Endothelial cell of umbilical vein (primary cell): ENCODE measurements around the gene LRRC47. TPM values are rescaled to one million over a fixed set of nuclear protein-coding genes. Genes with fewer than 3 reads are reported as not detected.

Experiments
- BruUV-seq: library from RNA; stranded (reverse); fragments of 400-500 nt; replicated peaks from 2 replicates; lab custom pipeline; 2021; lab: Mats Ljungman, UMichigan
- CTCF ChIA-PET: fragments of 300-600, 350-600 bp; sonication (Branson Sonifier 250); formaldehyde crosslinking; loops from one replicate; lab custom pipeline; 2021; ENCODE audit warnings: antibody characterized with exemption, inconsistent platforms; lab: Charles Lee
- POLR2A ChIA-PET: fragments of 300-600, 350-600 bp; sonication (Branson Sonifier 250); formaldehyde crosslinking; loops from one replicate; lab custom pipeline; 2021; ENCODE audit warnings: antibody characterized with exemption, inconsistent platforms; lab: Charles Lee
- DNase-seq: peaks from one replicate; pipeline ENCODE4 v3.0.0-alpha.2; 2011; ENCODE audit warnings: low read depth, low spot score
- FAIRE-seq: peaks from 2 replicates; lab custom pipeline; 2011; peaks lifted over from hg19 to GRCh38; lab: Jason Lieb, UNC
- H2AFZ ChIP-seq: 2 replicates; pipeline ENCODE4 v1.6.0; 2012; ENCODE audit warnings: low read depth, low read length, control low read depth, inconsistent platforms
- H3K27ac ChIP-seq: 2 replicates; pipeline ENCODE4 v1.5.1; 2011; ENCODE audit warnings: low read depth, mild to moderate bottlenecking, control low read depth, low read length, moderate library complexity; ENCODE audit not compliant: insufficient read depth
- H3K27me3 ChIP-seq, 2 experiments: 2 replicates each; pipeline versions ENCODE4 v1.6.0 to v1.6.1; 2011; ENCODE audit warnings: low read length in 2 of 2, mixed read lengths in 1 of 2; ENCODE audit not compliant: control insufficient read depth in 2 of 2, insufficient read depth in 2 of 2
- H3K36me3 ChIP-seq, 2 experiments: 2 replicates in 1 of 2; 3 replicates in 1 of 2; pipeline ENCODE4 v1.5.1; 2011; ENCODE audit warnings: low read length in 2 of 2, mild to moderate bottlenecking in 1 of 2, moderate library complexity in 1 of 2; ENCODE audit not compliant: control insufficient read depth in 2 of 2, insufficient read depth in 2 of 2; ENCODE audit errors: extremely low read depth in 1 of 2
- H3K4me1 ChIP-seq: 3 replicates; pipeline ENCODE4 v1.5.1; 2011; ENCODE audit warnings: mild to moderate bottlenecking, low read length; ENCODE audit not compliant: control insufficient read depth, insufficient read depth; ENCODE audit errors: extremely low read depth
- H3K4me2 ChIP-seq: 2 replicates; pipeline ENCODE4 v1.6.1; 2011; ENCODE audit warnings: low read length, control low read depth, mixed read lengths; ENCODE audit not compliant: insufficient read depth
- H3K4me3 ChIP-seq, 3 experiments: fragments of 200-600 bp in 1 of 3; sonication (generic), shearing (Covaris generic) in 1 of 3; replicated peaks in 1 of 3; 2 replicates each; pipeline ENCODE4 v1.5.1; 2011 to 2016; ENCODE audit warnings: control low read depth in 3 of 3, low read length in 3 of 3, mild to moderate bottlenecking in 2 of 3, inconsistent platforms in 1 of 3, low read depth in 1 of 3, moderate library complexity in 1 of 3; ENCODE audit not compliant: insufficient read depth in 1 of 3
- H3K79me2 ChIP-seq: 2 replicates; pipeline ENCODE4 v1.6.0; 2012; ENCODE audit warnings: low read length, inconsistent platforms; ENCODE audit not compliant: control insufficient read depth, insufficient read depth
- H3K9ac ChIP-seq: replicated peaks from 2 replicates; pipeline ENCODE3; 2011; ENCODE audit warnings: low read length, control low read depth; ENCODE audit not compliant: insufficient read depth; ENCODE audit errors: extremely low read depth
- H3K9me1 ChIP-seq: replicated peaks from 3 replicates; pipeline ENCODE4 v1.6.0; 2011; ENCODE audit warnings: mild to moderate bottlenecking, low read length; ENCODE audit not compliant: control insufficient read depth, insufficient read depth; ENCODE audit errors: extremely low read depth
- H3K9me3 ChIP-seq: replicated peaks from 2 replicates; pipeline ENCODE4 v1.5.1; 2012; ENCODE audit warnings: low read length, inconsistent platforms; ENCODE audit not compliant: control insufficient read depth, insufficient read depth
- H4K20me1 ChIP-seq: replicated peaks from 2 replicates; pipeline ENCODE3; 2011; ENCODE audit warnings: mild to moderate bottlenecking, low read length; ENCODE audit not compliant: control insufficient read depth, insufficient read depth; ENCODE audit errors: extremely low read depth
- EZH2 ChIP-seq: IDR thresholded peaks from 2 replicates; pipeline ENCODE4 v1.6.1; 2012; ENCODE audit warnings: borderline replicate concordance, low read depth, mild to moderate bottlenecking, moderate library complexity, low read length, inconsistent platforms; ENCODE audit not compliant: severe bottlenecking
- FOS ChIP-seq: IDR thresholded peaks from 2 replicates; pipeline ENCODE4 v1.6.1; 2011; ENCODE audit warnings: mild to moderate bottlenecking, low read length, moderate library complexity, borderline replicate concordance; ENCODE audit not compliant: insufficient read depth
- GATA2 ChIP-seq: IDR thresholded peaks from 2 replicates; pipeline ENCODE4 v1.7.0; 2011; ENCODE audit warnings: low read depth, mild to moderate bottlenecking, moderate library complexity, mixed read lengths, low read length; ENCODE audit not compliant: insufficient read length, insufficient read depth
- JUN ChIP-seq: IDR thresholded peaks from 2 replicates; pipeline ENCODE4 v1.6.1; 2011; ENCODE audit warnings: borderline replicate concordance, low read depth; ENCODE audit not compliant: insufficient read length, insufficient read depth
- MYC ChIP-seq: IDR thresholded peaks from one replicate; pipeline ENCODE4 v1.6.1; 2011; ENCODE audit warnings: mild to moderate bottlenecking, low read depth, low read length
- POLR2A ChIP-seq: IDR thresholded peaks from 2 replicates; pipeline ENCODE4 v1.6.1; 2012; ENCODE audit warnings: low read depth, mild to moderate bottlenecking, control low read depth, low read length
- POLR2AphosphoS5 ChIP-seq: IDR thresholded peaks from 2 replicates; pipeline ENCODE4 v1.6.1; 2012; ENCODE audit warnings: low read depth, mild to moderate bottlenecking, control low read depth, low read length, moderate library complexity; ENCODE audit not compliant: insufficient read depth
- dilution Hi-C: fragments of 300-500 bp; cut with MboI; formaldehyde crosslinking; loops from one replicate; pipeline ENCODE4 v1.15.0; 2019; ENCODE audit warnings: low sequenced_read_pairs; ENCODE audit not compliant: extremely low pct_ligation_motif_present
- intact Hi-C: fragments of 100-400 bp; cut with micrococcal nuclease; formaldehyde crosslinking; loops from one replicate; pipeline ENCODE4 v1.10.0; 2022
- polyA plus RNA-seq, 4 experiments: library from polyadenylated mRNA; depleted of rRNA in 3 of 4; stranded (reverse) in 3 of 4; unstranded in 1 of 4; fragments of >200 nt; gene quantifications; 2 replicates each; pipeline versions ENCODE4 v1.2.1 to v1.2.3, GENCODE V29; 2011 to 2012; ENCODE audit warnings: missing spikeins in 1 of 4
- total RNA-seq: library from RNA; stranded (reverse); gene quantifications from 2 replicates; pipeline ENCODE4 v1.2.3, GENCODE V29; 2021
- TF ChIP-seq, protein P1 (sequence below): IDR thresholded peaks from 2 replicates; pipeline ENCODE4 v1.6.1; 2011; ENCODE audit not compliant: insufficient read depth, insufficient read length
- TF ChIP-seq, protein P2 (sequence below), 2 donors: IDR thresholded peaks; 1 replicate in 1 of 2; 2 replicates in 1 of 2; pipeline ENCODE4 v1.5.1; 2011; ENCODE audit warnings: low read length in 2 of 2, mild to moderate bottlenecking in 2 of 2, moderate library complexity in 2 of 2, control low read depth in 1 of 2, inconsistent platforms in 1 of 2, low read depth in 1 of 2; ENCODE audit not compliant: insufficient read depth in 1 of 2; ENCODE audit errors: extremely low read depth in 1 of 2

The LRRC47 gene
- total and polyA plus RNA-seq, 2 donors (not counting 3 experiments of a cell fraction or from before 2014, with no cell fraction given): 23.7 to 42.5 TPM

DNA sequence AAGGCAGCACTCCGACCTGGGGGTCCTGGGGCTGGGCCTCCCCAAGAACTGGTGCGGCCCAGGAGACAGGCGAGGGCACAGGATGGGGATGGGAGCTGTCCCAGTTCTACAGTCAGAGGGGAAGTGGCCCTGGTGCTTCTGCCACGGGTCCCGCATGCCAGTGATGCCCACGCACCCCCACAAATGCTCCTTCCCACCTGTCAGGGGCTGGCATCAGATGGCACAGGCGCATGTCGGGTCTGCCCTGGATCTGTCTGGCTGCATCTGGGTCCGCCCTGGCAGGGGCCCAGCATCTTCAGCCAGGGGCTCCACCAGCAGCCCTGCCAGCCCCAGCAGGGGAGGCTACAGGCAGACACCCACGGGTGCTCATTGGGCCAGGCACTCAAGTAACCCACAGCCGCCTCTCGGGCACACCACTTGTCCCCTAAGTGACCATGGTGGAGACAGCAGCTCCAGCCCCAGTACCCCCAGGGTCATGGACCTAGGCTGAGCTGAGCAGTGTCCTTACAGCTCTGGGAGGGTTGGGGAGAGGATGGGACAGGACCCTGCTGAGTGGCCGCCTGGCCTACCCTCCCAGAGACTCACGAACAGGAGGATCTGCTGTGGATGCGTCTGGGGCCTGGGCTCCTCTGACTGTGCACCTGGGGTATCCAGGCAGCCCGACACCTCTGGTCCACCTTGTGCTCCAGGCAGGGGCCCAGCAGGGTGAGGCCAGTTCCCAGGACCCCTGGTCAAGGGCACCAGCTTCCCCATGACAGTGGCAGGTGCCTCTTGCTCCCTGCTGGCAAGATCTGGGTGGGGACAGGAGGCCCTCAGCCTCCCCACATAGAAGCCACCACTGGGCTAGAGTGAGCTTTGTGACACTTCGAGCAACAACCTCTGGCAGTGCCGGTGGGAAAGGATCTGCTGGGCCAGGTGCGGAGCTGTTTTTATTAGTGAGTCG is 18.4 kb downstream of the LRRC47 start:
- POLR2A ChIA-PET: interaction anchor here (0.5 kb wide), 1 partner anchor 16 kb away, joined by 5 read pairs; no protein-coding TSS in a partner anchor
- H2AFZ ChIP-seq: no peak overlapping the region

More for the DNA sequence above, 18.4 kb downstream of the LRRC47 start:
- dilution Hi-C loops (no loop called here), intact Hi-C loops (no loop called here)
- peaks cover 3 to 28% of the 10 kb centered on the region in 2 experiments for H3K36me3 ChIP-seq
- no TSS peak for BruUV-seq
- no peak overlapping the region for H3K4me2 ChIP-seq
- FAIRE-seq (no peak), DNase-seq (no peak)
- no peak overlapping the region for H3K27ac ChIP-seq
- H3K4me3 ChIP-seq: no peak overlapping the region
- H3K79me2 ChIP-seq: no peaks in the 10 kb centered on the region
- no peaks in the 10 kb centered on the region for H3K4me1 ChIP-seq
- H3K9ac ChIP-seq: no peak overlapping the region
- no peak for TF ChIP-seq GATA2
- TF ChIP-seq, protein P1, sequence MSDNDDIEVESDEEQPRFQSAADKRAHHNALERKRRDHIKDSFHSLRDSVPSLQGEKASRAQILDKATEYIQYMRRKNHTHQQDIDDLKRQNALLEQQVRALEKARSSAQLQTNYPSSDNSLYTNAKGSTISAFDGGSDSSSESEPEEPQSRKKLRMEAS: no peak
- TF ChIP-seq, protein P2, sequence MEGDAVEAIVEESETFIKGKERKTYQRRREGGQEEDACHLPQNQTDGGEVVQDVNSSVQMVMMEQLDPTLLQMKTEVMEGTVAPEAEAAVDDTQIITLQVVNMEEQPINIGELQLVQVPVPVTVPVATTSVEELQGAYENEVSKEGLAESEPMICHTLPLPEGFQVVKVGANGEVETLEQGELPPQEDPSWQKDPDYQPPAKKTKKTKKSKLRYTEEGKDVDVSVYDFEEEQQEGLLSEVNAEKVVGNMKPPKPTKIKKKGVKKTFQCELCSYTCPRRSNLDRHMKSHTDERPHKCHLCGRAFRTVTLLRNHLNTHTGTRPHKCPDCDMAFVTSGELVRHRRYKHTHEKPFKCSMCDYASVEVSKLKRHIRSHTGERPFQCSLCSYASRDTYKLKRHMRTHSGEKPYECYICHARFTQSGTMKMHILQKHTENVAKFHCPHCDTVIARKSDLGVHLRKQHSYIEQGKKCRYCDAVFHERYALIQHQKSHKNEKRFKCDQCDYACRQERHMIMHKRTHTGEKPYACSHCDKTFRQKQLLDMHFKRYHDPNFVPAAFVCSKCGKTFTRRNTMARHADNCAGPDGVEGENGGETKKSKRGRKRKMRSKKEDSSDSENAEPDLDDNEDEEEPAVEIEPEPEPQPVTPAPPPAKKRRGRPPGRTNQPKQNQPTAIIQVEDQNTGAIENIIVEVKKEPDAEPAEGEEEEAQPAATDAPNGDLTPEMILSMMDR (IDR thresholded peaks at IDR 0.05; ENCODE audit: extremely low read depth in 1 of 2, insufficient read depth in 1 of 2, low read depth in 1 of 2, low read length in 2 of 2): no peak
- TF ChIP-seq JUN: no peak
- no peak for TF ChIP-seq FOS
- TF ChIP-seq POLR2AphosphoS5: no peak
- TF ChIP-seq MYC: no peak
- TF ChIP-seq POLR2A: no peak
- TF ChIP-seq EZH2: no peak
- H3K9me1 ChIP-seq: no peaks in the 10 kb centered on the region
- H3K9me3 ChIP-seq: no peaks in the 10 kb centered on the region
- H3K27me3 ChIP-seq: no peaks in the 10 kb centered on the region
- CTCF ChIA-PET: interaction anchor here (1.6 kb wide), 1 partner anchor 53 kb away, joined by 5 read pairs; no protein-coding TSS in a partner anchor
- no peaks in the 10 kb centered on the region for H4K20me1 ChIP-seq
